Head of caudate nucleus (tissue), 42 donors: ENCODE results near the gene ABCB7.
A peak's percentile ranks its signal among the peaks of the same experiment; 100 is the strongest.
"Not testable (repeated sequence)": the region's sequence is repeated elsewhere in the genome, so short reads cannot be mapped to it uniquely, and the experiment has no call there.

Experiments
- DNase-seq, 42 donors: peaks; one replicate each; pipeline versions ENCODE4 v3.0.0 to v3.0.0-alpha.2; 2020 to 2021; ENCODE audit warnings: mixed read lengths in 7 of 42
- intact Hi-C: fragments of 100-400 bp; cut with DNase I; formaldehyde crosslinking; loops from one replicate; pipeline ENCODE4 v1.15.0; 2022

Gene ABCB7

GRCh38 chrX:75113664-75114063 is 42.4 kb downstream of the ABCB7 start:
- no peak for DNase-seq
- intact Hi-C loops = no loop called here

DNA sequence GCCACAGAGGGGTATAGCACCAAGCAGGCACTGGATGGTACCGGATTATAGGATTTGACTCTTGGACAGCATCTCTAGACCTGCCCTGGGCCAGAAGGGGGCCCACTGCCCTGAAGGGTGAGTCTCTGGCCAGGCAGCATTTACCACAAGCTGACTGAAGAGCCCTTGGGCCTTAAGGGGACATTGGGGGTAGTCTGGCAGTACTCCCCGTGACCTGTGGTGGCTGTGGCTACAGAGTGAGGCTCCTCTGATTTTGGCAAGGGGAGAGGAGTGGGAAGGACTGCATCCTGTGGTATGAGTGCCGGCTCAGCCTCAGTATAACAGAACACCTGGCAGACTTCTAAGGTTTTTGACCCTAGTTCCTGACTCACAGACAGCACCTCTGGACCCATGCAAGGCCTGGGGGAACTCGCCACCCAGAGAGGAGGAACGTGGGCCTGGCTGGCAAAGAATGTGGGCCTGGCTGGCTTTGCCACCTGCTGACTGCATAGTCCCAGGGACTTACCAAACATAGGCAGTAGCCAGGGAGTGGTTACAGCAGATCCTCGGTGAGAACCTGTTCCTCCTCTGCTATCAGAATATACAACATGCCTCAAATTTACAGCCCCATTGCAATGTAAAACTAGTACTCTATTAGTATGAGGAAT is 48.1 kb downstream of the ABCB7 start:
- DNase-seq = no peak
- intact Hi-C loops = no loop called here

GRCh38 chrX:75106772-75107171 is 49.3 kb downstream of the ABCB7 start:
- DNase-seq = no peak
- intact Hi-C loops = no loop called here

- no peak for DNase-seq
- intact Hi-C loops = no loop called here
Measured at GRCh38 chrX:75096331-75096730, 59.8 kb downstream of the ABCB7 start.

DNA sequence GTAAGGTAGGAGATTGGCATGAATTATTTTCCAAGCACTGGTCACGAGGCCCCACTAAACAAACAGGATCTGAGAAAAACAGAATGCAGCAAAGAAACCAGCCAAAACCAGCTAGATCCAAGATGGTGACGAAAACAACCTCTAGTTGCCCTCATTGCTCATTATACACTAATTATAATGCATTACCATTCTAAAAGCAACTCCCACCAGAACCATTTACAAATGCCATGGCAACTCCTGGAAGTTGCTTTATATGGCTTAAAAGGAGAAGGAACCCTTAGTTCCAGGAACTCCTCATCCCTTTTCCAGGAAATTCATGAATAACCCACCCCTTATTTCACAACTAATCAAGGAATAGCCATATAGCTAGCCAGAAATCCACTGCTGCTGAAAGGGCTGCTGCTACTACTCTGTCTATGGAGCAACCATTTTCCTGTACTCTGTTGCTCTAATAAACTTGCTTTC is 69.3 kb downstream of the ABCB7 start:
- DNase-seq = peak in 3 of 42 donors; percentile 1 to 39 (median 35)
- intact Hi-C loops = no loop called here

DNA sequence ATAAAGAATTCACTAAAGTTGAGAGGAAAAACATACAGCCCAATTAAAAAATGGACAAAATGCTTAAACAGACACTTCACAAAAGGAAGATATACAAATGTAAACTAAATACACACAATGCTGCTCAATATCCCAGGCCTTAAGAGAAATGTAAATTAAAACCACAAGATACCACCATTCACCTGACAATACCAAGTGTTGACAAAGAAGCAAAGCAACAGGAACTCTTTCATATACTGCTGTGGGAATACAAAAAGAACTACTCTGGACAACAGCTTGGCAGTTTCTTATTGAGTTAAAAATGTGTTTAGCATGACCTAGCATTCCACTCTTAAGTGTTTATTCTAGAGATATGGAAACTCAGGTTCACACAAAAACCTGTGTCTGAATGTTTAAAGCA is 71.3 kb downstream of the ABCB7 start:
- intact Hi-C loops = no loop called here
- no peak for DNase-seq

DNA sequence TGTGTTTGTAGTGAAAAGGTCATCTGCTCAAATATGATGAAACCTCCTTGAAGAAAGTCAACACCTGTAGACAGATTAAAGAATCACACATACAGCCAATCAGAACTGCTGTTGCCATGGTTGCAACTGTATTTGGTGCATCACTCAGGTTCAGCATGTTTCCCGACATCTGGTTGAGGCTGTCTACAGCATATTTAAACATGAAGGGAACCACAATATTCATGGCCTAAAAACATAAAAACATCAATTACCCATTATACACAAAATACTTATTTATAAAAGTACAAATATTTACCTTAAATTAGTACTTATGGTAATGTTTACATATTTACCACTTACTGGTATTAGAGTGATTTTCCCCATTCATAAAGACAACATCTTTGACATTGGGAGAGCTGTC is 79.7 kb downstream of the ABCB7 start:
- intact Hi-C loops = no loop called here
- no peak for DNase-seq

DNA sequence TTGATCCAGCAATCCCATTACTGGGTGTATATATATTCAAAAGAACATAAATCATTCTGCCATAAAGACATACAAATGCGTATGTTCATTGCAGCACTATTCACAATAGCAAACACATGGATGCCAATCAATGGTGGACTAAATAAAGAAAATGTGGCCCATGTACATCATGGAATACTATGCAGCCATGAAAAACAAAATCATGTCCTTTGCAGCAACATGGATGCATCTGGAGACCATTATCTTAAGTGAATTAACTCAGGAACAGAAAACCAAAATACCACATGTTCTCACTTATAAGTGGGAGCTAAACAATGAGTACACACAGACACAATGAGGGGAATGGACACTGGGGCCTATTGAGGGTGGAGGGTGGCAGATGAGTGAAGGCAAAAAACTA is 81.6 kb downstream of the ABCB7 start:
- DNase-seq = no peak
- intact Hi-C loops = no loop called here

GRCh38 chrX:75071334-75071733 is 84.7 kb downstream of the ABCB7 start:
- DNase-seq = no peak
- intact Hi-C loops = no loop called here

GRCh38 chrX:75067931-75068330 is 88.2 kb downstream of the ABCB7 start:
- DNase-seq = no peak
- intact Hi-C loops = no loop called here

DNA sequence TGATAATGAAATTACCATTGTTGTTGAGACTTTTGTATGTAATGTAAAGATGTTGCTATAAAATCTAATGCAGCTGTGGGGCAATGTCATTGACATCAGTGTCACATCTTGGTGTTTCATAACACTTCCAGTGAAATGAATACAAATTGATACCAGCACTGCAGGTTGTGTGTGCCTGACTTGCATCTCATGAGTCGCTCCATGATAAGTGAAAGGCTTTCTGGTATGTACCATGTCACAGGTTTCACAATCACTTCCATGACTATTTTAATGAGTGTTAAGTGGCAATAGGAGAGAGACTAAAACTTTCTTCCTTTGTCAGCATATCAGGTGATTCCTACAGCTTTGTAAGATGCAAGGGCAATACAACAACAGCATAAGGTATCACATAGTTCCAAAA is 94.4 kb downstream of the ABCB7 start:
- no peak for DNase-seq
- intact Hi-C loops = no loop called here

DNA sequence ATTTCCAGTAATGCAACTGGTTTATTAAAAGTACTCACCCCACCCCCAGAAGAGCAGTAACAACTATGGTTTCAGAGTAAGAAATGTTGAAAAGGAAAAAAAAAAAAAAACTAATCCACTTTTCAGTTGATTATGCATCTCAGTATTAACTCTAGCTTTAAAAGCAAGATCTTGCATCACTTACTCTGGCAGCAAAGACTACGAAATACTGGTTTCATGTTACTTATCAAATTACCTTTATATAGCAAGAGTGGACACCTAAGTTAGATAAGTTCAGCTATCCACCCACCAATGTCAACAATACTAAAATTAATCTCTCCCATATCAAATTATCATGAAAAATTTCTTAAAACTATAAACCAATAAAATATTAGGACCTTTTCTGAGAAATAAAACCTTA is 105.0 kb downstream of the ABCB7 start:
- intact Hi-C loops = no loop called here
- DNase-seq = no peak

- intact Hi-C loops = no loop called here
- no peak for DNase-seq
Measured at GRCh38 chrX:75045369-75045768, 110.7 kb downstream of the ABCB7 start.

DNA sequence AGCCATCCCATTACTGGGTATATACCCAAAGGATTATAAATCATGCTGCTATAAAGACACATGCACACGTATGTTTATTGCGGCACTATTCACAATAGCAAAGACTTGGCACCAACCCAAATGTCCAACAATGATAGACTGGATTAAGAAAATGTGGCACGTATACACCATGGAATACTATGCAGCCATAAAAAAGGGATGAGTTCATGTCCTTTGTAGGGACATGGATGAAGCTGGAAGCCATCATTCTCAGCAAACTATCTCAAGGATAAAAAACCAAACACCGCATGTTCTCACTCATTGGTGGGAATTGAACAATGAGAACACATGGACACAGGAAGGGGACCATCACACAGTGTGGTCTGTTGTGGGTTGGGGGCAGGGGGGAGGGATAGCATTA is 111.9 kb downstream of the ABCB7 start:
- DNase-seq, intact Hi-C loops: not testable (repeated sequence)

GRCh38 chrX:75038925-75039324 is 117.2 kb downstream of the ABCB7 start:
- peak in 3 of 42 donors; percentile 1 to 20 (median 3) for DNase-seq
- intact Hi-C loops = no loop called here
